Keratinocyte (primary cell): Measurements from ENCODE around the gene BATF3.

ENCODE experiments used
- CTCF ChIP-seq, 3 experiments: IDR thresholded peaks in 1 of 3; conservative IDR thresholded peaks in 1 of 3; optimal IDR thresholded peaks in 1 of 3; 2 replicates in 2 of 3; 3 replicates in 1 of 3; pipeline versions ENCODE3 to v1.5.1; 2011; ENCODE audit warnings: low read length in 3 of 3, mild to moderate bottlenecking in 3 of 3, moderate library complexity in 2 of 3, control low read depth in 1 of 3, inconsistent platforms in 1 of 3; ENCODE audit not compliant: insufficient read depth in 2 of 3; ENCODE audit errors: extremely low read depth in 1 of 3
- EZH2 ChIP-seq: IDR thresholded peaks from one replicate; pipeline ENCODE4 v1.6.1; 2012; ENCODE audit warnings: inconsistent platforms, mild to moderate bottlenecking, low read length, moderate library complexity

DNA sequence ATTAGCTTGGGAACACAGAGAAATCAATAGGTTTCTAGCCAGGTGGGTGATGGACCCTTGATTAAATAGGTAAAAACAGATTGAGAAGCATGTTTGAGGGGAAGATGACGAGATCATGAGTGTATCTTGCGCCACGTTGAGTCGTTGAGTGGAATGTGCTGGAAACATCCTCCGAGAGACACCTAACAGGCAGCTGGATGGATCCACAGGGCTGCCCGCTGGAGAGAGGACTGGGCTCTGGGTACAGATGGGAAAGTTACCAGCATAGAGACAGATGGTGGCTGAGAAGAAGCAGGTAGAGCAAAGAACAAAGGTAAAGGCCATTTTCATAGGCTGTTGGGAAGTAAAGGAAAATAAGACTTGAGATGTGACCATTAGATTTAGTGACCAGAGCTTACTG, 15.6 kb downstream of the BATF3 start:
- no peak for TF ChIP-seq CTCF (optimal IDR thresholded peaks at IDR 0.05 in 1 of 3, IDR thresholded peaks at IDR 0.05 in 1 of 3, conservative IDR thresholded peaks at IDR 0.05 in 1 of 3; ENCODE audit: extremely low read depth in 1 of 3, insufficient read depth in 2 of 3, low read length in 3 of 3)
- no peak for TF ChIP-seq EZH2
